K562 (cell line): Measurements from ENCODE around the gene TTLL11. TPM values are rescaled to one million over a fixed set of nuclear protein-coding genes. Genes with fewer than 3 reads are reported as not detected.

Experiments used
- CBX8 ChIP-seq: fragments of 200-600 bp; sonication (generic); IDR thresholded peaks from 2 replicates; pipeline ENCODE4 v1.6.1; 2012; ENCODE audit warnings: borderline replicate concordance, mixed run types, low read depth, mild to moderate bottlenecking, moderate library complexity, mixed read lengths, low read length, control low read depth, inconsistent platforms; ENCODE audit not compliant: poor library complexity, severe bottlenecking; ENCODE audit errors: extremely low read depth
- CTCFL ChIP-seq: IDR thresholded peaks from 2 replicates; pipeline ENCODE4 v1.6.1; 2011; ENCODE audit warnings: borderline replicate concordance, low read depth, mild to moderate bottlenecking, moderate library complexity, low read length; ENCODE audit not compliant: insufficient read depth, poor library complexity, severe bottlenecking
- HINFP ChIP-seq: fragments of 450-650 bp; conservative IDR thresholded peaks from 2 replicates; pipeline ENCODE4 v1.6.1; 2016; ENCODE audit warnings: missing genetic modification characterization, low read depth, mild to moderate bottlenecking, control low read depth, missing compliant biosample characterization
- HSF4 ChIP-seq: fragments of 250-450 bp; sonication (Bioruptor Pico); IDR thresholded peaks from 2 replicates; pipeline ENCODE4 v2.1.2; 2022; ENCODE audit warnings: mild to moderate bottlenecking, moderate library complexity, borderline replicate concordance
- ID3 ChIP-seq, 2 experiments: fragments of 250-450 bp in 1 of 2; fragments of 450-650 bp in 1 of 2; sonication (Bioruptor Pico) in 1 of 2; IDR thresholded peaks; 2 replicates each; pipeline versions ENCODE4 v1.6.1 to v1.8.0; 2016 to 2021; ENCODE audit warnings: mild to moderate bottlenecking in 2 of 2, moderate library complexity in 2 of 2, missing compliant biosample characterization in 1 of 2, missing genetic modification characterization in 1 of 2
- JUN ChIP-seq, 2 experiments: sonication (generic) in 1 of 2; formaldehyde crosslinking in 1 of 2; IDR thresholded peaks; 2 replicates each; pipeline versions ENCODE4 v1.6.1 to v1.8.0; 2012 to 2022; ENCODE audit warnings: borderline replicate concordance in 2 of 2, mild to moderate bottlenecking in 2 of 2, improper control_type of control experiment in 1 of 2, low read depth in 1 of 2, low read length in 1 of 2, missing genetic modification reagents in 1 of 2
- MIER1 ChIP-seq: fragments of 450-650 bp; IDR thresholded peaks from 2 replicates; pipeline ENCODE4 v1.6.1; 2016; ENCODE audit warnings: antibody characterized with exemption, mild to moderate bottlenecking, low read depth
- MTA1 ChIP-seq: fragments of 450-650 bp; IDR thresholded peaks from 2 replicates; pipeline ENCODE4 v1.6.1; 2017; ENCODE audit warnings: borderline replicate concordance
- MYC ChIP-seq, 2 experiments: fragments of 250-450 bp in 1 of 2; sonication (Bioruptor Pico) in 1 of 2; IDR thresholded peaks; 2 replicates each; pipeline versions ENCODE4 v1.5.1 to v1.6.1; 2012 to 2021; ENCODE audit warnings: low read depth in 2 of 2, borderline replicate concordance in 1 of 2, improper control_type of control experiment in 1 of 2, low read length in 1 of 2, mild to moderate bottlenecking in 1 of 2, moderate library complexity in 1 of 2
- PPARD ChIP-seq: fragments of 250-450 bp; sonication (Bioruptor Pico); IDR thresholded peaks from 2 replicates; pipeline ENCODE4 v1.8.0; 2022; ENCODE audit warnings: inconsistent platforms, mild to moderate bottlenecking, moderate library complexity
- RBM15 ChIP-seq: fragments of 200-400 bp; formaldehyde crosslinking; IDR thresholded peaks from 2 replicates; pipeline ENCODE4 v1.6.1; 2018; ENCODE audit warnings: mild to moderate bottlenecking, low read length, moderate library complexity; ENCODE audit not compliant: insufficient read depth
- SIN3B ChIP-seq: fragments of 450-650 bp; IDR thresholded peaks from 2 replicates; pipeline ENCODE4 v1.6.1; 2017; ENCODE audit warnings: low read depth, mild to moderate bottlenecking, moderate library complexity
- TFAP4 ChIP-seq: sonication (generic); formaldehyde crosslinking; IDR thresholded peaks from 2 replicates; pipeline ENCODE4 v1.8.0; 2022; ENCODE audit warnings: missing genetic modification reagents, mild to moderate bottlenecking, moderate library complexity, borderline replicate concordance
- ZNF124 ChIP-seq: sonication (generic); formaldehyde crosslinking; IDR thresholded peaks from 2 replicates; pipeline ENCODE4 v1.8.1; 2022; ENCODE audit warnings: missing genetic modification reagents
- ZNF174 ChIP-seq: fragments of 250-450 bp; sonication (Bioruptor Pico); IDR thresholded peaks from 2 replicates; pipeline ENCODE4 v1.4.0; 2020; ENCODE audit warnings: mild to moderate bottlenecking
- ZNF41 ChIP-seq: fragments of 250-450 bp; sonication (Bioruptor Pico); conservative IDR thresholded peaks from 2 replicates; pipeline ENCODE4 v1.4.0; 2020; ENCODE audit warnings: mild to moderate bottlenecking
- ZNF655 ChIP-seq: fragments of 250-450 bp; sonication (Bioruptor Pico); IDR thresholded peaks from 2 replicates; pipeline ENCODE4 v1.5.0; 2021
- polyA plus RNA-seq, 8 experiments: library from polyadenylated mRNA; depleted of rRNA in 4 of 8; stranded (reverse) in 5 of 8; unstranded in 3 of 8; fragments of >200 nt; fragmentation: Nextera tagmentation in 2 of 8; fragmentation: Illumina TruSeq in 1 of 8; extraction: Ambion mirVana in 2 of 8; extraction: Trizol in 1 of 8; gene quantifications; 2 replicates each; pipeline versions ENCODE4 v1.2.1 to v1.2.3, GENCODE V29; 2011 to 2014; ENCODE audit warnings: inconsistent platforms in 1 of 8, missing spikeins in 1 of 8
- total RNA-seq, 7 experiments: library from RNA; depleted of rRNA in 6 of 7; stranded (reverse); fragments of >200 nt in 6 of 7; fragmentation: Illumina TruSeq in 2 of 7; extraction: Trizol in 2 of 7; gene quantifications; 2 replicates each; pipeline versions ENCODE4 v1.2.1 to v1.2.3, GENCODE V29; 2011 to 2021; ENCODE audit warnings: low replicate concordance in 1 of 7

Gene TTLL11
- total and polyA plus RNA-seq, 9 of the 15 experiments (the other 6 are each of a cell fraction or from before 2014, with no cell fraction given): 0.83 to 4.4 (median 2.7) TPM

GRCh38 chr9:122051351-122052321 lies 41.5 kb downstream of the TTLL11 start (continued):
- TF ChIP-seq SIN3B (no peak), ZNF174 (no peak), JUN (IDR thresholded peaks at IDR 0.05; ENCODE audit: borderline replicate concordance, low read depth, low read length) (no peak), JUN (CRISPR knock-in tag; IDR thresholded peaks at IDR 0.05; ENCODE audit: borderline replicate concordance) (no peak), ZNF124 (no peak), ZNF655 (CRISPR knock-in tag) (no peak), TFAP4 (CRISPR knock-in tag) (peak; percentile 49; the same call in 1 of the 2 replicates), CBX8 (no peak), HSF4 (CRISPR knock-in tag) (no peak), MTA1 (peak; percentile 55; the same call in 1 of the 2 replicates), MYC (IDR thresholded peaks at IDR 0.05; ENCODE audit: low read depth, low read length) (no peak), MYC (CRISPR knock-in tag; IDR thresholded peaks at IDR 0.05; ENCODE audit: borderline replicate concordance, low read depth) (no peak), MIER1 (no peak), HINFP (tag) (no peak), CTCFL (no peak), PPARD (CRISPR knock-in tag) (no peak), ID3 (CRISPR knock-in tag; IDR thresholded peaks at IDR 0.05) (no peak), ID3 (tag; IDR thresholded peaks at IDR 0.05) (peak; percentile 81; the same call in 1 of the 2 replicates), RBM15 (no peak), ZNF41 (CRISPR knock-in tag) (no peak)
